OCI-LY7 (cell line): ENCODE results near the gene PCDH1. TPM values are rescaled to one million over a fixed set of nuclear protein-coding genes. Genes with fewer than 3 reads are reported as not detected.

Experiments
- BruUV-seq: library from RNA; stranded (reverse); fragments of 400-500 nt; replicated peaks from 2 replicates; lab custom pipeline; 2021; lab: Mats Ljungman, UMichigan
- CTCF ChIA-PET: fragments of 300-600 bp; sonication (Branson Sonifier 250); formaldehyde crosslinking; loops from one replicate; lab custom pipeline; 2022; ENCODE audit warnings: antibody characterized with exemption; ENCODE audit not compliant: unreplicated experiment; lab: Charles Lee
- POLR2A ChIA-PET: fragments of 300-600 bp; sonication (Branson Sonifier 250); formaldehyde crosslinking; loops from one replicate; lab custom pipeline; 2022; ENCODE audit warnings: antibody characterized with exemption; lab: Charles Lee
- DNase-seq: peaks from one replicate; pipeline ENCODE4 v3.0.0-alpha.2; 2015; ENCODE audit warnings: low spot score
- H2AFZ ChIP-seq: fragments of 200-600 bp; sonication (generic), shearing (Covaris generic); 2 replicates; pipeline ENCODE4 v1.6.1; 2014; ENCODE audit warnings: mild to moderate bottlenecking, antibody characterized with exemption, low read length, moderate library complexity
- H3K27ac ChIP-seq: fragments of 200-600 bp; sonication (generic); 2 replicates; pipeline ENCODE4 v1.5.1; 2014; ENCODE audit warnings: mixed run types, low read depth, mild to moderate bottlenecking, moderate library complexity, low read length, inconsistent platforms; ENCODE audit not compliant: poor library complexity, severe bottlenecking
- H3K36me3 ChIP-seq: fragments of 200-600 bp; sonication (generic); 2 replicates; pipeline ENCODE4 v1.6.1; 2014; ENCODE audit warnings: mild to moderate bottlenecking, antibody characterized with exemption, low read length, moderate library complexity, mixed read lengths; ENCODE audit not compliant: insufficient read depth
- H3K4me1 ChIP-seq: fragments of 200-600 bp; sonication (generic); 2 replicates; pipeline ENCODE4 v1.5.1; 2014; ENCODE audit warnings: mild to moderate bottlenecking, low read length; ENCODE audit not compliant: insufficient read depth, poor library complexity, severe bottlenecking
- H3K4me2 ChIP-seq: fragments of 200-600 bp; sonication (generic); 2 replicates; pipeline ENCODE4 v1.6.1; 2014; ENCODE audit warnings: mild to moderate bottlenecking, low read length
- H3K4me3 ChIP-seq: fragments of 200-600 bp; sonication (generic); 2 replicates; pipeline ENCODE4 v1.5.1; 2014; ENCODE audit warnings: mild to moderate bottlenecking, low read depth, low read length; ENCODE audit not compliant: poor library complexity, severe bottlenecking
- H3K79me2 ChIP-seq: fragments of 200-600 bp; sonication (generic); 2 replicates; pipeline ENCODE4 v1.6.1; 2016; ENCODE audit warnings: low read depth, mild to moderate bottlenecking, low read length, moderate library complexity, mixed read lengths; ENCODE audit not compliant: insufficient read depth
- H3K9me2 ChIP-seq: fragments of 200-600 bp; sonication (generic); 2 replicates; pipeline ENCODE4 v1.6.1; 2016; ENCODE audit warnings: mild to moderate bottlenecking, low read length, mixed read lengths; ENCODE audit not compliant: insufficient read depth
- H3K9me3 ChIP-seq: fragments of 200-600 bp; sonication (generic); 2 replicates; pipeline ENCODE4 v1.6.1; 2014; ENCODE audit warnings: mild to moderate bottlenecking, mixed run types, low read length, mixed read lengths
- H4K20me1 ChIP-seq: fragments of 200-600 bp; sonication (generic); 2 replicates; pipeline ENCODE4 v1.6.1; 2014; ENCODE audit warnings: mild to moderate bottlenecking, antibody characterized with exemption, low read length, moderate library complexity, mixed read lengths; ENCODE audit not compliant: insufficient read depth
- CTCF ChIP-seq: fragments of 200-600 bp; sonication (generic); conservative IDR thresholded peaks from 2 replicates; pipeline ENCODE4 v1.5.1; 2014; ENCODE audit warnings: mild to moderate bottlenecking, antibody characterized with exemption, low read length, moderate library complexity, mixed read lengths
- EZH2phosphoT487 ChIP-seq: fragments of 200-600 bp; sonication (generic); IDR thresholded peaks from 2 replicates; pipeline ENCODE4 v1.6.1; 2018; ENCODE audit warnings: low read depth, borderline replicate concordance, mild to moderate bottlenecking, mixed run types, antibody characterized with exemption, low read length, moderate library complexity, mixed read lengths
- intact Hi-C: fragments of 100-400 bp; cut with micrococcal nuclease; formaldehyde crosslinking; loops from one replicate; pipeline ENCODE4 v1.10.0; 2022; ENCODE audit not compliant: unreplicated experiment
- total RNA-seq, 2 experiments: library from RNA; depleted of rRNA in 1 of 2; stranded (reverse); fragments of >200 nt in 1 of 2; shearing (Covaris generic) in 1 of 2; gene quantifications; 2 replicates each; pipeline ENCODE4 v1.2.3, GENCODE V29; 2014 to 2022

Gene PCDH1
- total RNA-seq, 2 experiments from 2014 or later: not detected

- intact Hi-C loops: no loop called here
- TF ChIP-seq CTCF: no peak
- no peak for TF ChIP-seq EZH2phosphoT487
- no peaks in the 10 kb centered on the region for H4K20me1 ChIP-seq
- H3K79me2 ChIP-seq: no peaks in the 10 kb centered on the region
- H3K36me3 ChIP-seq: no peaks in the 10 kb centered on the region
- CTCF ChIA-PET: no interaction called here
- H3K27ac ChIP-seq: no peak overlapping the region
- no peak overlapping the region for H2AFZ ChIP-seq
- no peak overlapping the region for H3K4me3 ChIP-seq
- H3K9me3 ChIP-seq: no peaks in the 10 kb centered on the region
- BruUV-seq: no TSS peak
- POLR2A ChIA-PET: no interaction called here
- no peaks in the 10 kb centered on the region for H3K4me1 ChIP-seq
- DNase-seq: no peak
- H3K9me2 ChIP-seq: no peaks in the 10 kb centered on the region
- H3K4me2 ChIP-seq: no peak overlapping the region
Measured at GRCh38 chr5:141856037-141856790, 22.0 kb downstream of the PCDH1 start.

- ChIA-PET POLR2A (no interaction called here), CTCF (no interaction called here)
- Histone ChIP-seq H3K9me3 (no peaks in the 10 kb centered on the region), H4K20me1 (no peaks in the 10 kb centered on the region), H2AFZ (no peak overlapping the region), H3K79me2 (no peaks in the 10 kb centered on the region), H3K9me2 (no peaks in the 10 kb centered on the region), H3K36me3 (no peaks in the 10 kb centered on the region), H3K4me3 (no peak overlapping the region), H3K4me1 (peaks cover 4% of the 10 kb centered on the region), H3K4me2 (no peak overlapping the region), H3K27ac (no peak overlapping the region)
- DNase-seq: no peak
- BruUV-seq: no TSS peak
- TF ChIP-seq EZH2phosphoT487 (no peak), CTCF (no peak)
- intact Hi-C loops: no loop called here
Measured at GRCh38 chr5:141855265-141856036, 22.8 kb downstream of the PCDH1 start.
